Loucy (cell line): ENCODE results near the gene ARHGEF17.

Source experiments
- H2AFZ ChIP-seq: fragments of 200-600 bp; sonication (generic); 2 replicates; pipeline ENCODE4 v1.6.0; 2016; ENCODE audit warnings: antibody characterized with exemption, mild to moderate bottlenecking, low read length, moderate library complexity
- H3F3A ChIP-seq: fragments of 200-600 bp; 2 replicates; pipeline ENCODE4 v1.6.0; 2016; ENCODE audit warnings: antibody characterized with exemption, low read depth, mild to moderate bottlenecking
- H3K27me3 ChIP-seq: fragments of 200-600 bp; sonication (generic); 2 replicates; pipeline ENCODE4 v1.6.1; 2014; ENCODE audit warnings: low read length, mild to moderate bottlenecking; ENCODE audit not compliant: insufficient read depth, poor library complexity, severe bottlenecking
- H3K36me3 ChIP-seq: fragments of 200-600 bp; sonication (generic); 2 replicates; pipeline ENCODE4 v1.6.1; 2016; ENCODE audit warnings: low read length; ENCODE audit not compliant: insufficient read depth
- H3K4me1 ChIP-seq: fragments of 200-600 bp; sonication (generic); 2 replicates; pipeline ENCODE4 v1.5.1; 2014; ENCODE audit warnings: low read length, mild to moderate bottlenecking; ENCODE audit not compliant: insufficient read depth, poor library complexity, severe bottlenecking
- H3K4me2 ChIP-seq: fragments of 200-600 bp; sonication (generic); 2 replicates; pipeline ENCODE4 v1.6.0; 2014; ENCODE audit warnings: antibody characterized with exemption, low read length, low read depth, mild to moderate bottlenecking; ENCODE audit not compliant: poor library complexity, severe bottlenecking
- H3K4me3 ChIP-seq: fragments of 200-600 bp; sonication (generic); 2 replicates; pipeline ENCODE4 v1.5.1; 2014; ENCODE audit warnings: low read length, mild to moderate bottlenecking, mixed read lengths; ENCODE audit not compliant: poor library complexity, severe bottlenecking
- H3K79me2 ChIP-seq: fragments of 200-600 bp; sonication (generic); 2 replicates; pipeline ENCODE4 v1.6.1; 2014; ENCODE audit warnings: low read length; ENCODE audit not compliant: insufficient read depth
- H3K9ac ChIP-seq: fragments of 200-600 bp; sonication (generic); 2 replicates; pipeline ENCODE4 v1.6.0; 2014; ENCODE audit warnings: mild to moderate bottlenecking, low read depth, low read length, moderate library complexity; ENCODE audit not compliant: poor library complexity, severe bottlenecking
- H3K9me2 ChIP-seq: fragments of 200-600 bp; sonication (generic); replicated peaks from 2 replicates; pipeline ENCODE4 v1.6.1; 2016; ENCODE audit warnings: low read depth, low read length, mixed read lengths
- H3K9me3 ChIP-seq: fragments of 200-600 bp; sonication (generic); 2 replicates; pipeline ENCODE4 v1.6.1; 2014; ENCODE audit warnings: mild to moderate bottlenecking, antibody characterized with exemption, low read length, low read depth; ENCODE audit not compliant: insufficient read depth
- H4K20me1 ChIP-seq: fragments of 200-600 bp; sonication (generic); 2 replicates; pipeline ENCODE4 v1.6.0; 2014; ENCODE audit warnings: antibody characterized with exemption, low read length, mild to moderate bottlenecking; ENCODE audit not compliant: insufficient read depth, poor library complexity, severe bottlenecking
- EZH2phosphoT487 ChIP-seq: fragments of 200-600 bp; IDR thresholded peaks from 2 replicates; pipeline ENCODE4 v1.6.1; 2018; ENCODE audit warnings: antibody characterized with exemption, mild to moderate bottlenecking, moderate library complexity, borderline replicate concordance
- TF ChIP-seq, protein P1 (sequence below): fragments of 200-600 bp; sonication (generic); conservative IDR thresholded peaks from 2 replicates; pipeline ENCODE4 v1.5.1; 2014; ENCODE audit warnings: mild to moderate bottlenecking, antibody characterized with exemption, low read length

The ARHGEF17 gene

DNA sequence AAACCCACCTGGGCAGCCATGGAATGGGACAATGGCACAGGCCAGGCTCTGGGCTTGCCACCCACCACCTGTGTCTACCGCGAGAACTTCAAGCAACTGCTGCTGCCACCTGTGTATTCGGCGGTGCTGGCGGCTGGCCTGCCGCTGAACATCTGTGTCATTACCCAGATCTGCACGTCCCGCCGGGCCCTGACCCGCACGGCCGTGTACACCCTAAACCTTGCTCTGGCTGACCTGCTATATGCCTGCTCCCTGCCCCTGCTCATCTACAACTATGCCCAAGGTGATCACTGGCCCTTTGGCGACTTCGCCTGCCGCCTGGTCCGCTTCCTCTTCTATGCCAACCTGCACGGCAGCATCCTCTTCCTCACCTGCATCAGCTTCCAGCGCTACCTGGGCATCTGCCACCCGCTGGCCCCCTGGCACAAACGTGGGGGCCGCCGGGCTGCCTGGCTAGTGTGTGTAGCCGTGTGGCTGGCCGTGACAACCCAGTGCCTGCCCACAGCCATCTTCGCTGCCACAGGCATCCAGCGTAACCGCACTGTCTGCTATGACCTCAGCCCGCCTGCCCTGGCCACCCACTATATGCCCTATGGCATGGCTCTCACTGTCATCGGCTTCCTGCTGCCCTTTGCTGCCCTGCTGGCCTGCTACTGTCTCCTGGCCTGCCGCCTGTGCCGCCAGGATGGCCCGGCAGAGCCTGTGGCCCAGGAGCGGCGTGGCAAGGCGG is 11.4 kb upstream of the ARHGEF17 start:
- no peaks in the 10 kb centered on the region for H3K4me1 ChIP-seq
- H3K79me2 ChIP-seq: no peaks in the 10 kb centered on the region
- H3F3A ChIP-seq: no peaks in the 10 kb centered on the region
- no peaks in the 10 kb centered on the region for H3K27me3 ChIP-seq
- no peak overlapping the region for H3K4me3 ChIP-seq
- H3K36me3 ChIP-seq: no peaks in the 10 kb centered on the region
- H3K9ac ChIP-seq: no peak overlapping the region
- no peaks in the 10 kb centered on the region for H4K20me1 ChIP-seq
- no peak overlapping the region for H3K4me2 ChIP-seq
- H3K9me3 ChIP-seq: no peaks in the 10 kb centered on the region
- TF ChIP-seq, protein P1, sequence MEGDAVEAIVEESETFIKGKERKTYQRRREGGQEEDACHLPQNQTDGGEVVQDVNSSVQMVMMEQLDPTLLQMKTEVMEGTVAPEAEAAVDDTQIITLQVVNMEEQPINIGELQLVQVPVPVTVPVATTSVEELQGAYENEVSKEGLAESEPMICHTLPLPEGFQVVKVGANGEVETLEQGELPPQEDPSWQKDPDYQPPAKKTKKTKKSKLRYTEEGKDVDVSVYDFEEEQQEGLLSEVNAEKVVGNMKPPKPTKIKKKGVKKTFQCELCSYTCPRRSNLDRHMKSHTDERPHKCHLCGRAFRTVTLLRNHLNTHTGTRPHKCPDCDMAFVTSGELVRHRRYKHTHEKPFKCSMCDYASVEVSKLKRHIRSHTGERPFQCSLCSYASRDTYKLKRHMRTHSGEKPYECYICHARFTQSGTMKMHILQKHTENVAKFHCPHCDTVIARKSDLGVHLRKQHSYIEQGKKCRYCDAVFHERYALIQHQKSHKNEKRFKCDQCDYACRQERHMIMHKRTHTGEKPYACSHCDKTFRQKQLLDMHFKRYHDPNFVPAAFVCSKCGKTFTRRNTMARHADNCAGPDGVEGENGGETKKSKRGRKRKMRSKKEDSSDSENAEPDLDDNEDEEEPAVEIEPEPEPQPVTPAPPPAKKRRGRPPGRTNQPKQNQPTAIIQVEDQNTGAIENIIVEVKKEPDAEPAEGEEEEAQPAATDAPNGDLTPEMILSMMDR: no peak
- TF ChIP-seq EZH2phosphoT487: no peak
- H2AFZ ChIP-seq: no peak overlapping the region
- H3K9me2 ChIP-seq: no peaks in the 10 kb centered on the region

DNA sequence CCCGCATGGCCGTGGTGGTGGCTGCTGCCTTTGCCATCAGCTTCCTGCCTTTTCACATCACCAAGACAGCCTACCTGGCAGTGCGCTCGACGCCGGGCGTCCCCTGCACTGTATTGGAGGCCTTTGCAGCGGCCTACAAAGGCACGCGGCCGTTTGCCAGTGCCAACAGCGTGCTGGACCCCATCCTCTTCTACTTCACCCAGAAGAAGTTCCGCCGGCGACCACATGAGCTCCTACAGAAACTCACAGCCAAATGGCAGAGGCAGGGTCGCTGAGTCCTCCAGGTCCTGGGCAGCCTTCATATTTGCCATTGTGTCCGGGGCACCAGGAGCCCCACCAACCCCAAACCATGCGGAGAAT is 10.9 kb upstream of the ARHGEF17 start:
- Histone ChIP-seq H3K9ac (no peak overlapping the region), H3K4me3 (no peak overlapping the region), H3K27me3 (no peaks in the 10 kb centered on the region), H3F3A (no peaks in the 10 kb centered on the region), H3K4me1 (no peaks in the 10 kb centered on the region), H2AFZ (no peak overlapping the region), H4K20me1 (no peaks in the 10 kb centered on the region), H3K9me2 (no peaks in the 10 kb centered on the region), H3K4me2 (no peak overlapping the region), H3K36me3 (no peaks in the 10 kb centered on the region), H3K9me3 (no peaks in the 10 kb centered on the region), H3K79me2 (no peaks in the 10 kb centered on the region)
- no peak for TF ChIP-seq EZH2phosphoT487
- TF ChIP-seq, protein P1: no peak

DNA sequence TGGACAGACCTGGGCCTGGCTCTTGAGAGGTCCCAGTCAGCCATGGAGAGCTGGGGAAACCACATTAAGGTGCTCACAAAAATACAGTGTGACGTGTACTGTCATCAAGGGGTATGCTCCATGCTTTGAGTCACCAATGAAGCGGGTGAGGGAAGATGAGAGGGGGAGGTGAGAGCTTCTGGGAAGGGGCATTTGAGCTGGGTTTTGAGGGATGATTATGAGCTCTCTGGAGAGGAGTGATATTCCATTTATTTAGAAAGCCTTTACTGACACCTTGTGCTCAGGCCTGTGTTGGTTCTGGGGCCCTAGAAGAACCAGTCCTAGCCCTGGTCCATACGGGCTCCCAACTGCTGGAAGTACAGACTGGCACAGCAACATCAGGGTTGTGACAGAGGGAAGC is 10.4 kb upstream of the ARHGEF17 start:
- Histone ChIP-seq H3K27me3 (no peaks in the 10 kb centered on the region), H4K20me1 (no peaks in the 10 kb centered on the region), H3K4me1 (no peaks in the 10 kb centered on the region), H3K4me3 (no peak overlapping the region), H3K9ac (no peak overlapping the region), H3F3A (no peaks in the 10 kb centered on the region), H3K4me2 (no peak overlapping the region), H3K9me3 (no peaks in the 10 kb centered on the region), H3K9me2 (no peaks in the 10 kb centered on the region), H3K79me2 (no peaks in the 10 kb centered on the region), H3K36me3 (no peaks in the 10 kb centered on the region), H2AFZ (no peak overlapping the region)
- no peak for TF ChIP-seq EZH2phosphoT487
- TF ChIP-seq, protein P1: no peak
